Activated T-cell treated with anti-CD3 and anti-CD28 coated beads, Interleukin-2, amount 50 U/mL, for 4 hours (primary cell): ENCODE data around the gene MRPL27. TPM values are rescaled to one million over a fixed set of nuclear protein-coding genes. Genes with fewer than 3 reads are reported as not detected.
A peak's percentile ranks its signal among the peaks of the same experiment; 100 is the strongest.
"Not testable (repeated sequence)": the region's sequence is repeated elsewhere in the genome, so short reads cannot be mapped to it uniquely, and the experiment has no call there.

ENCODE experiments used
- ATAC-seq, 2 donors: fragments of 200-7000 bp; cut with Tn5 transposase; one replicate each; pipeline ENCODE4 v1.10.0; 2021
- DNase-seq: peaks from one replicate; pipeline ENCODE4 v3.0.0-alpha.2; 2020
- H3K27me3 Mint-ChIP-seq: one replicate; pipeline ENCODE4 v1.8.0; 2021; ENCODE audit warnings: low read depth, mixed read lengths
- H3K36me3 Mint-ChIP-seq: one replicate; pipeline ENCODE4 v1.8.0; 2022; ENCODE audit warnings: mixed read lengths; ENCODE audit not compliant: insufficient read depth
- H3K4me1 Mint-ChIP-seq: one replicate; pipeline ENCODE4 v1.8.0; 2021; ENCODE audit warnings: low read depth, mixed read lengths
- H3K4me3 Mint-ChIP-seq: one replicate; pipeline ENCODE4 v1.8.0; 2021; ENCODE audit warnings: mild to moderate bottlenecking, moderate library complexity, mixed read lengths
- H3K9me3 Mint-ChIP-seq: one replicate; pipeline ENCODE4 v1.8.0; 2021; ENCODE audit warnings: mixed read lengths
- total RNA-seq, 3 donors: library from RNA; stranded (reverse); gene quantifications; one replicate each; pipeline ENCODE4 v1.2.1, GENCODE V29; 2021

MRPL27 gene
- total RNA-seq, 3 donors from 2014 or later, result 85.2 to 109 (median 102) TPM

DNA sequence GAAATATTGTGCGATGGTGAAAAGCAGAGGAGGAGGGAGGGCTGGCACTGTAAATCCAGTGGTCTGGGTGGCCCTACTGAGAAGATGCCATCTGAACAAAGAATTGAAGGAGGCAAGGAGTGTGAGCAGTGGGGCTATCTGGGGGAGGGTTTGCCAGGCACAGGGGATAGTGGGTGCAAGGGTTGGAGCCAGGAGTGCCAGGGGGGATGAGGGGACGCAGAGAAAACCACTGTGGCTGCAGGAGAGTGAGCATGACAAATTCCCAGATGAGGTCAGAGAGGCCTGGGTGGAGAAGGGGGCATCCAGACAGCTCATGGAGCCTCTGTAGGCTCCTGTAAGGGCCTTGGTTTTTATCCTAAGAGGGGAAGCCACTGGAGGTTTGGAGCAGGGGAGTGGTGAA lies 22.3 kb downstream of the MRPL27 start:
- ATAC-seq (no peak), DNase-seq (no peak)
- Mint-ChIP-seq H3K36me3 (peaks cover 12% of the 10 kb centered on the region), H3K27me3 (no peaks in the 10 kb centered on the region), H3K9me3 (no peaks in the 10 kb centered on the region), H3K4me1 (peaks cover 30% of the 10 kb centered on the region), H3K4me3 (no peak overlapping the region)

DNA sequence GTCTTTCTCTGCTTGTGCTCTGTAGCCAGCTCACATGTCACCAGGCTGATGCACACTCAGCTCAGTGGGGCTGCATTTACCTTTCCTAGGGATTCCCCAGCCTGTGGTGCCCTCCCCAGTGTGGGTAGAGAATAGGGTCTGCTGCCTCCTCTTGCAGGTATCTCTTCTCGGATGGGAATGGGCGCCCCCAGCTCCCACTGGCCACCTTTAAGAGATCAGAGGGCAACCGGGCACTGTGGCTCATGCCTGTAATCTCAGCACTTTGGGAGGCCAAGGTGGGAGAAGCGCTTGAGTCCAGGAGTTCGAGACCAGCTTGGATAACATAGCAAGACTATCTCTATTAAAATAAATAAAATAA lies 23.8 kb downstream of the MRPL27 start:
- Mint-ChIP-seq H3K27me3 (no peaks in the 10 kb centered on the region), H3K4me1 (peaks cover 37% of the 10 kb centered on the region), H3K4me3 (peak overlapping the region; percentile 19), H3K9me3 (no peaks in the 10 kb centered on the region), H3K36me3 (peaks cover 9% of the 10 kb centered on the region)
- ATAC-seq, result no peak
- no peak for DNase-seq

DNA sequence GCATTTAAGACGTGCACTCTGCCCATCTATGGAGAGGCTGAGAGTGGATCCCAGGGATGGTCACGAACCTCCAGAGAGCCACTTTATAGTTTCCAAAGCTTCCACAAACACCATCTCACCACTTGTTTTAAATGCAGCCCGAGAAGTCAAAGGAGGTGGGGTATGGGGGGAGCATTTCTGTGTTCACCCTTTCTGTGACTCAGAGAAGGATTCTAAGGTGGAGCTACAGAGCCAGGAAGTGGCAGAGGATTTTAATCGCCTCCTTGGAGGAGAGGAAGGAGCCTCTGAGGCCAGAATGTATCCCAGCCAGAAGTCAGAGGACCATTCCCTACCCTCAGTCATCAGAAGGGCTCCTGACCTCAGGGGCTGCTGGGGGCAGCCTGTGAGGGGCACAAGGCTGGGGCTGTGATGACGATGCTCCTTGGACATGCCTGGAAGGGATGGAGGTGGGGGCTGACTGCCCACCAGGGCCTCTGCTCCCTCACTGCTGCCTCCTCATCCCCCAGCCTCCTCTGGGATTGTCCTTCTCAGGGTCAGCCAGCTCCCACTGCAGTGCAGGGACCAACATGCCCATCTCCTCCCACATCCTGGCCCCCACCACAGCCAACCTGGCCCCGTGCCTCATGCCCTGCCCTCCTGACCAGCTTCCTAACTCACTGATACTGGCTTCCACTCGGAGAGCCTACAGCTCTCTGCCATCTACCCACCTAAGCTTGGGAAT lies 24.3 kb downstream of the MRPL27 start:
- Mint-ChIP-seq H3K4me3 (peak overlapping the region; percentile 19), H3K36me3 (peaks cover 9% of the 10 kb centered on the region), H3K9me3 (no peaks in the 10 kb centered on the region), H3K4me1 (peaks cover 37% of the 10 kb centered on the region), H3K27me3 (no peaks in the 10 kb centered on the region)
- ATAC-seq, result no peak
- DNase-seq, result no peak

DNA sequence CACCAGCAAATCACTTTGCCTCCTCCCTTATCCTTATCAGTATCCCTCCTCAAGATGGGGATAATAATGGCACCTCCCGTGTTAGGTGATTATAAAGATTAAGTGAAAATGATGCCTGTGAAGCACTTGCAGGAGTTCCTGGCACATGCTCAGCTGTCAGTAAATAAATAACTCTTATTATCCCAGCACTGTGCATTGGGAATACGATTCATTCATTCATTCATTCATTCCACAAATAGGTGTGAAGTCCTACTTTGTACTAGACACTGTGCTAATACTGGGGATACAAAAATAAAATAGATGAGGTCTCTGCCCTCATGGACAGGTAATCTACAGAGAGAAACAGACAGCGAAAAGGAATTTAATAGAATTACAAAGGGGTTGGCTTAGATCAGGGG lies 25.1 kb downstream of the MRPL27 start:
- H3K4me1 Mint-ChIP-seq, result peaks cover 37% of the 10 kb centered on the region
- peaks cover 5% of the 10 kb centered on the region for H3K36me3 Mint-ChIP-seq
- no peak for ATAC-seq
- no peak for DNase-seq
- H3K4me3 Mint-ChIP-seq, result peak overlapping the region; percentile 89
- H3K27me3 Mint-ChIP-seq, result no peaks in the 10 kb centered on the region
- H3K9me3 Mint-ChIP-seq, result no peaks in the 10 kb centered on the region

DNA sequence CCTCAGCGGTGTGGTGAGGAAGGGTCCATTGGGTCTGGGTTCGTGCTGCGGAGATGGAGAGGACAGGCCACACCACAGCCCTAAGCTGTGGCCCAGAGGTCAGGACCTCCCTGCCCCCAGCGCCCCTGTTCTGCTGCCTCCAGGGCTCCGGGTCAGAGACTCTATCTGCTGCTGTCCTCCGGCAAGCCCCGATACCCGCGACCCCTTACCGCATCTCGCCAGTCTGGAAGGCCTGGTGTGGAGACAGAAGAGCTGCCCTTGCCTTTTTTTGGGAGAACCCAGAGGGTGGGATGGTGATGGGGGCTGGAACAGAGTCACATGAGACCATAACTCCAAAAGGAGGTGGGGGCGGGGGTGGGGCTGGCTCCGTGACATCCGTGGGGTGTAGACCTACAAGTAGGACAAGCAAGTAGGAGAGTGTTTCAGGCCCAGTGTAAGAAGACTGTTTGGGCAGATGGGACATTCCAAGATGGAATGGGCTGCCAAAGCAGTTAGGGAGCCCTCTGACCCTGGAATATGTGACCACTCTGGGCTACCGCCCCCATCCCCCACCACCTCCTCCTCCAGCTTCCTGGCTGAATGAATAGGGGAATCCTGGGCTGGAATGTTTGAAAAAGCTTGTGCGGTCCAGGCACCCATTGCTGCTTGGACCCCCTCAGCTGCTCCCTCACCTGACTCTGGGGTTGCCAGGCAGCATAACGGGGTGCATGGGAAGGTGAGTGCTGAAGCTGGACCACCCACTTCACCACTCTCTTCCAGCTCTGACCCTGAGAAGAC lies 25.7 kb downstream of the MRPL27 start:
- DNase-seq (no peak), ATAC-seq (no peak)
- no peaks in the 10 kb centered on the region for H3K9me3 Mint-ChIP-seq
- peak overlapping the region; percentile 89 for H3K4me3 Mint-ChIP-seq
- H3K36me3 Mint-ChIP-seq, result peaks cover 3% of the 10 kb centered on the region
- no peaks in the 10 kb centered on the region for H3K27me3 Mint-ChIP-seq
- peaks cover 37% of the 10 kb centered on the region for H3K4me1 Mint-ChIP-seq

DNA sequence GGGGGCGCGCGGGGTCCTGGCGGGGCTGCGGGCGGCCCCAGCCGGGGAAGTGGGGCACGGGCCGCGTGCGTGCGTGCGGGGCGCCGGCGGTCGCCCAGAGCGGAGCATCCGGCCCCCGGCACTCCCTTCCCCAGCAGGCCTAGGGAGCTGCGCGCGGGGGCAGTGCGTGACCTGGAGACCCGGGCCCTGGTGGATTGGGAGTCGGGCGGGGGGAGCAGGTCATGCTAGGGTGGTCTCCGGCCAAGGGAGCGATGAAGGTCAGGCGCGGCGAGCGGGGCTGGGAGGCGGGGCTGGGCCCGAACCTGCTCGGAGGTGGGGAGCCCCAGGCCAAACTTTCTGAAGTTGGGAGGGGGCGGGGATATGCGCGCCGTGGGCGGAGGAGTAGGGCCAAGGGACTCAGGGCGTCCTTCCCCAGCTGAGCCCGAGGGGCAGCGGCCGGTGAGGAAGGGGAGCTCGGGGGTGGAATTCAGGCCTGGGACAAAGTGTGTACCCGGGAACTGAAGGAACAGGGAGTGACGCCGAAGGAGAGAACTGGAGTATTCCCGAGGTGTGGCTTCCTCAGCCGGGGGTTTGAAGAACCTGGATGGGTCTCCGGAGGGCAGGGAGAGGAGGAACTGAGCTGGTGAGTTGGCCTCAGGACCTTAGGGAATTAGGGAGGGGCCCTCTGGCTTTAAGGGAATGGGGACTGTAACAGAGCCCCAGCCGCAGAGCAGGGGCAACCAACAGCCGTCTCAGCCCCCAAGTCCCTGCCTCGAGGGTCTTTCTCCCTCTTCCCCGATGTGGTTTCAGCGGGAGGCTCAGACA lies 26.5 kb downstream of the MRPL27 start:
- no peaks in the 10 kb centered on the region for H3K9me3 Mint-ChIP-seq
- peak; percentile 34 for DNase-seq
- peak overlapping the region; percentile 89 for H3K4me3 Mint-ChIP-seq
- peak; percentile 71 to 72 for ATAC-seq
- no peaks in the 10 kb centered on the region for H3K36me3 Mint-ChIP-seq
- H3K4me1 Mint-ChIP-seq, result peaks cover 37% of the 10 kb centered on the region
- no peaks in the 10 kb centered on the region for H3K27me3 Mint-ChIP-seq

DNA sequence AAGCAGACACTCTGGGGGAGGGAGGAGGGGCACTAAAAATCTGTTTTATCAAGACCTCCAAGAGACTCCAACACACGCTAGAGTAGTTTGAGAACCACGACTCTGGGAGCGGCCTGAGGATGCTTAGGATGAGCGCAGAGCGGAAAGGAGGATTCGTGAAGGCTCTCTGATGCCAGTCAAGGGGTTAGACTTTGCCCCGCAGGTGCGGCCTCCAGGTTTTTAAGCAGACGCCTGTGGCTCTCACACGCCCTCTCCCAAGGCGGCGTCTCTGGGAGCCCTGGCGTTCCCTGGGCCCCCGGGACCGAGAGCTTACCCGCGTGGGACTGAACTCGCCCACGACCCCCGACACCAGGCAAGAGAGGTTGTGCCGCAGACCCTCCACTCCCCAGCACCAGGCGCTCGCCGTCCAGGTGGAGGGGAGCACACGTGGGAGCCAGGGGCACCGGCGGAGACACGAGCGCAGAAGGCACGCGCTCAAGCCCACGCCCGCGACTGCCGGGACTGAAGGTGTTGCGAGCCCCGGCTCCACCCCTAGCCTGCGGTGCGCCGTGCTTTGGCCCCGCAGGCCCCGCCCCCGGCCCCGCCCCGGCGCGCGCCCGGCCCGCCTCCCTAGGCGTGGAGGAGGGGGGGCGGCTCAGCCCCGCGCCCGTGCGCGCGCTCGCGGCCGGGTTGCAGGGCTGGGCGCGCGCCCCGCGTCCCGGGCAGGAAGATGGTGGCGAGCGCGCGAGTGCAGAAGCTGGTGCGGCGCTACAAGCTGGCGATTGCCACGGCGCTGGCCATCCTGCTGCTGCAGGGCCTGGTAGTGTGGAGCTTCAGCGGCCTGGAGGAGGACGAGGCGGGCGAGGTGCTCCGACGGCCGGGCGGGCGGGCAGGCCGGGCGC lies 27.3 kb downstream of the MRPL27 start, which contains the start of gene XYLT2:
Gene XYLT2 (plus strand): TSS at position 695 of the 881 bp plus-strand sequence. CDS start 15 bp downstream, at position 710.
- peak; percentile 90 to 92 for ATAC-seq
- H3K27me3 Mint-ChIP-seq, result no peaks in the 10 kb centered on the region
- no peaks in the 10 kb centered on the region for H3K9me3 Mint-ChIP-seq
- H3K36me3 Mint-ChIP-seq, result no peaks in the 10 kb centered on the region
- peaks cover 33% of the 10 kb centered on the region for H3K4me1 Mint-ChIP-seq
- H3K4me3 Mint-ChIP-seq, result peak within 1 kb of the TSS; percentile 89
- peak; percentile 92 for DNase-seq

DNA sequence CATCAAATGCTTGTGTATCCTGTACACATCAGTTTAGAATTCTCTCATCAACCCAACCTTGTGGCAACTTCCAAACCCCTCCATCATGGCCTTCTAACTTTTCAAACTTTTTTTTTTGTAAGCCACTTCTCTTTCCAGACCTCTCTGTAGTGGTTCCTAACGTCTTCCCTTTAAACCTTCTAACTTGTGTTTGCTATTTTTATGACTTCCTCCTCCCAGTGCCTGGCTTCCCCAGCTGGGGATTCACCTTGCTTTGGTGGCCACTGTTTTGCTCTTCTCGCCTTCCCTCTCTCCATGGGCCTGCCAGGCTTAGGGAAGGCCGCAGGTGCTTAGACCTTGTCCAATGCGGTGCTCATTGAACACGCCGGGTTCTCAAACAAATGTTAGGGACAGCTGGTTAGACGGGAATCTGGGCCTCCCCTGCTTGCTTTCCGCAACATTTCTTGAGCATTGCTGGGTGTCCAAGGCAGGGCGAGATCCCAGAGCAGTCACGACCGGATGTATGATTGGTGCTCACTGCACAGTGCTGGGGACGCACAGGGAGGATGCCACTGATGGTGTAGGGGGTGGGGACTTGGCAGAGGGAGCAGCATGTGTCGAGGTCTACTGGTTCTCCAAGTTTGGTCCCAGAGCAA lies 28.1 kb downstream of the MRPL27 start:
- peak overlapping the region; percentile 80 for H3K4me3 Mint-ChIP-seq
- H3K36me3 Mint-ChIP-seq, result no peaks in the 10 kb centered on the region
- ATAC-seq (no peak), DNase-seq (no peak)
- no peaks in the 10 kb centered on the region for H3K27me3 Mint-ChIP-seq
- no peaks in the 10 kb centered on the region for H3K9me3 Mint-ChIP-seq
- peaks cover 33% of the 10 kb centered on the region for H3K4me1 Mint-ChIP-seq

DNA sequence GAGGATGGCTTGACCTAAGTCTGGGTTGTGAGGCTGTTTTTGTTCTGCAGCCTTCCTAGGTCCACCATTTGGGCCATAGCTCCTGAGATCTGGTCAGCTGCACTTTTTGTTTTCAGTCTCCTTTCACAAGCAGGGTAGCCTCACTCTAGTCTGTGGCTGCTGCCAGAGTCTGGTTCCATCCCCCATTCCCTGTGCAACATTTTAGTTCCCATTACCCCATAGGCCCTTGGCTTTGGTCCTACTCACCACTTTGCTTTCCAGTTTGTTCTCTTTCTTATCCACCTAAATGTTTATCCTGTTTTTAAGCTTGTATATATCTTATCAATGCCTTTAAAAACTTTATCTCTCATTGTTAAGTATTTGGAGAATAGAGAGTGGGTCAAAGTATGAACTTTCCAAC lies 33.6 kb downstream of the MRPL27 start:
- DNase-seq (no peak), ATAC-seq (no peak)
- Mint-ChIP-seq H3K4me3 (no peak overlapping the region), H3K27me3 (no peaks in the 10 kb centered on the region), H3K36me3 (no peaks in the 10 kb centered on the region), H3K4me1 (no peaks in the 10 kb centered on the region), H3K9me3 (peaks cover 8% of the 10 kb centered on the region)

DNA sequence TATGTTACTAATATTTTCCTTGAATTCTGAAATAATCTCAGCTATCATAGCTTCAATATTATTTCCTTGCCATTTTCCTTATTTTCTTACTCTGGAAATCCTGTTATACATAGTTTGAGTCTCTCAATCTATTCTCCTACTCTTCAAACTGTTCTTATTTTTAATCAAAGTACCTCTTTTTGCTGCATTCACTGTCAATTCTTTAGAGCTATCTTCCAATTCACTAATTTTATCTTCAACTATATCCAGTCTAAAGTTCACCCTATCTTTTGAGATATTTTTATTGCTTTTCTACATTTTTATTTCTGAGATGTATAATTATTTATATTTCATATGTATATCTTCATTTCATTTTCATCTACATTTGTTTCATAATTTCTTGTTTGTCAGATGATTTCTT lies 34.3 kb downstream of the MRPL27 start:
- no peaks in the 10 kb centered on the region for H3K27me3 Mint-ChIP-seq
- peaks cover 3% of the 10 kb centered on the region for H3K4me1 Mint-ChIP-seq
- H3K4me3 Mint-ChIP-seq, result no peak overlapping the region
- H3K36me3 Mint-ChIP-seq, result no peaks in the 10 kb centered on the region
- H3K9me3 Mint-ChIP-seq, result peaks cover 8% of the 10 kb centered on the region
- DNase-seq, result no peak
- ATAC-seq, result no peak

DNA sequence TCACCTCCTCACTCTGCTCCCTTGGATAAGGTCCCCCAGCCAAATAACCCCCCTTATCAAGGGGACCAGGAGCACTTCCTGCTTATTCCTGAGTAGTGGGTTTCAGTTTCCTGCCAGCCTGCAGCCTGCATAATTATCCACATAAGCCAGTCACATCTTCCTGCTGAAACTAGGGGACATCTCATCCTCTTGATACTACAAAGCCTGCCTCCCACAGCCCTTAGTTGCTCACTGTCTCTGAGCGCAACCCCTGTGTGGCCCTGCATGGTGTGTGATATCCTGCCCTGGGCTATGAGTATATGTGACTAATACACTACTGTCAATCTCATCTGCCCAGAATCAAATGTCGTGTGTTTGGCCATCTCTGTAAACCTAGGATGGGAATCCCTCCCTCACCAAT lies 35.0 kb downstream of the MRPL27 start:
- Mint-ChIP-seq H3K36me3 (no peaks in the 10 kb centered on the region), H3K4me3 (no peak overlapping the region), H3K9me3 (peaks cover 8% of the 10 kb centered on the region), H3K27me3 (peaks cover under 1% of the 10 kb centered on the region), H3K4me1 (peaks cover 5% of the 10 kb centered on the region)
- ATAC-seq (peak in 1 of 2 donors; percentile 43), DNase-seq (no peak)

DNA sequence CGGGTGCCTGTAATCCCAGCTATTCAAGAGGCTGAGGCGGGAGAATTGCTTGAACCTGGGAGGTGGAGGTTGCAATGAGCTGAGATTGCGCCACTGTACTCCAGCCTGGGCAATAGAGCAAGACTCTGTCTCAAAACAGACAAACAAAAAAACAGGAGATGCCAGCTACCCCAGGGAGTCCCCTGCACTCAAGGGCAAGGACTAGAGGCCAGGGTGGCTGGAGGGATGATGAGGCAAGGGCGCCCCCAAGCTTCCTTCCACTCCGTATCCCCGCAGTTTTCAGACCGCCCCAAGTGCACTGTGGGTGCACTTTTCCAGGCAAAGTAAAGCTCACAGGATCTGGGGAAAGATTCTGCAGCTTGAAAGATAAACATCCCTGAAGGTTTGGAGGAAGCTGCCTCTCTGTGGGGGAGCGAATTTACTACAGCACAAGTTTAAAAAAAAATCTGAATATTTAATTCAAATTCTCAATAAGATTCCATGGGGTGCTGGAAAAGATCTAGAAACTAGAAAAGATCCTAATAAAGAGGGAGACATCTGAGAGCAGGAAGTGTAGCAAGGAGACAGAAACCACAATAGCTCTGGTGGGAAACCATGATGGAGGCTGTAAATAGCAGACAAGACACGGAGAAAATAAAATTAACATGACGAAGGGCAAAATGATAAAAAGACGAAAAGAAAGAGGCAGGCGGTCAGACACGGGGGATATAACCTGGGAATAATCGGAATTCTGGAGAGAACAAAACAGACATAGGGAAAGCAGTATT lies 39.5 kb downstream of the MRPL27 start:
- H3K4me3 Mint-ChIP-seq, ATAC-seq, DNase-seq: not testable (repeated sequence)

DNA sequence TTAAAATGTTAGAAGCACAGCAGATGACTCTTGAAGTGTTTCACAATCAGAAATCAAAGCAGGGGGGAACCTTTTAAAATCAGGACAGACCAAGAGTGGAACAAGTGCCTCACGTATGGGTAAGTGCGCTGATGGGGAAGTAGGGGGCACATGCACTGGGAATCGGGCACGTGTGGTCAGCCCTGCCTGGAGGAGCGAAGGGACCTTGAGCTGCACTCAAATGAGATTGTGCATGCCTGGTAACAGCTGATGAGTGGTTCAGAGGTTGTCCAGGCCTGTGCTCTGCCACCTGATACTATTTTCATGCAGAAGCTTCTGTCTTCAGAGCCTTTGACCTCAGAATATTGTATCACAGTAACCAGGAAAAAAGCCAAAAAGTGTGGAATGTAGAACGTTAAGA lies 40.8 kb downstream of the MRPL27 start:
- Mint-ChIP-seq H3K4me1 (peaks cover 5% of the 10 kb centered on the region), H3K36me3 (no peaks in the 10 kb centered on the region), H3K27me3 (peaks cover 8% of the 10 kb centered on the region), H3K9me3 (no peaks in the 10 kb centered on the region), H3K4me3 (no peak overlapping the region)
- DNase-seq (no peak), ATAC-seq (no peak)

More for the DNA sequence above, 39.5 kb downstream of the MRPL27 start:
- H3K4me1 Mint-ChIP-seq, H3K9me3 Mint-ChIP-seq, H3K36me3 Mint-ChIP-seq, H3K27me3 Mint-ChIP-seq: not testable (repeated sequence)
